ENCODE results near the gene CA10.

CA10 gene

DNA sequence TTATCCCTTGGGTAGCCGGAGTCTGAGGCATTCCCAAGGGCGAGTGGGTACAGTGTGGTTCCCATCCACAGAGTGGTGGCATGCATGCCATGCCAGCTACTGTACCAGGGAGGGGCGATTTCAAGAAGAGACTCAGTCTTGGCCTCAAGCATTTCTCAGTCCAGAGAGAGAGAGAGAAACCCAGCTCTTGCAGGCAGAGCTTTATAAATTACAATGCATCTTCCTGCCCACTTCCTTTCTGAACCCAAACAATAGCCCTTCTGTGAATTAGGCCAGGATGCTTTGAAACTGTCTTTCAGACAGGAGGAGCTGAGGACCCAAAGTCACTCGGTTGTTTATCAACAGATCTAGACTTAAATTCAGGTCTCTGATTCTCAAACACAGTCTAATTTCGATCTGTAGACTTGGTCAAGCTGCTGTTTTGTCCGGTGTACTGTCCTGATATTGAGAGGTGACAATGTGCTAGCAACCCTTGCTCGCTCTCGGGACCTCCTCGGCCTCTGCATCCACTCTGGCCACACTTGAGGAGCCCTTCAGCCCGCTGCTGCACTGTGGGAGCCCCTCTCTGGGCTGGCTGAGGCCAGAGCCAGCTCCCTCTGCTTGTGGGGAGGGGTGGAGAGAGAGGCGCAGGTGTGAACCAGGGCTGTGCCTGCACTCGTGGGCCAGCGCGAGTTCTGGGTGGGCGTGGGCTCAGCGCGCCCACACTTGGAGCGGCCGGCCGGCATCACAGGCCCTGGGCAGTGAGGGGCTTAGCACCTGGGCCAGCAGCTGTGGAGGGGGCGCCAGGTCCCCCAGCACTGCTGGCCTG, 490.2 kb downstream of the CA10 start:
- no peak for DNase-seq

GRCh38 chr17:51667706-51668083, 490.8 kb downstream of the CA10 start:
- DNase-seq = no peak

- DNase-seq = no peak
Measured at GRCh38 chr17:51666971-51667705, 491.4 kb downstream of the CA10 start.

DNA sequence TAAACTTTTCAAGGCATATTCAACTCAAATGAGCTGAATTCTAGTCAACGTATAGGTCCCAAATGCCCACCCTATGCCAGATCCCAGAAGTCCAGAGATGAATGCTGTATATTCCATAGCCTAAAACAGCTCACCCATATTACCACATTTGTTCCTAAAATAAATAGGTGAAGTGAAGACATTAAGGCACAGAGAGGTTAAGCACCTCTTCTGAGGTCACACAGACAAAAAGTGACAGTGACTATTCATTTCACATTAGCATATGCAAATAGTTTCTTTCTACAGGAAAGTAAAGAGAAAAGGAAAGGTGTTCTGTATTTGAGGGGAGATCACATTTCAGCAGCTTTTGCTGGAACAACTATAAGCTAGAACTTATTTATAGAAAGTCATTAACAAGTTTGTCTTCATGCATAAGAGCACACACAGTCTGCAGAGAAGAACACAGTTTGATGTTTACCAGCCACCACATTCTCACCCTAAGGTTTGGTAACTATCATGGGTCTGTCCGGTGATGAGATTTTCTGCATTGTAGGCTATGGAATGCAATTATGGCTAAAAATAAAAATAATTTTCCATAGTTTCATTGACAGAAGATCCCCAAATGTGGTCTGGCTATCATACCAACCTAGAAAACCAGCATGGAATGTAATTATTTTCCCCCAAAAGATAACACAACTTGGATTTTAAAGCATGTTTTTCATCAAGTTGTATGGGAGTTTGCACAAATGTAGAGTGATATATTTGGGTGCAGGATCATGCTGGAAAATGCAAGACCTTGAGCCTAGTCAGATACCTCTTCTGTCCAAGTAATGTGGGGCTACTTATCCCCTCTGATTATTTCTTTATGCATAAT, 496.1 kb downstream of the CA10 start:
- no peak for DNase-seq

DNA sequence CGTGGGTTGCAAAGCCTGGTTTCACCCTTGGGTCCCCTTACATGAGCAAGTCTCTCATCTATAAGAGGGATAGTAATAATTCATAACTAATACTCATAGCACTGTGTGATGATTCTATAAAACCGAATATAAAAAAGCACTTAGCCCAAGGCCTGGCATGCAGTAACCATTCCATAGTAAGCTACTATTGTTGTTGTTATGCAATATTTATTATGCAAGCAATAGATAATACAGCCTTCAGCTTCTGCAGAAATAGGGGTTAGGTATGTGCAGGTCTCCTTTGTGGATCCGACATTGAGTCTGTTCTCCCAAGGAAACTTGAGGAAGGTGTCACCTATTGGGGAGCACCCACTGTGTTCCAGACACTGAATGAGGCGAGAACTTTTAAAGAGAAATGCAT, 497.1 kb downstream of the CA10 start:
- DNase-seq = no peak

DNA sequence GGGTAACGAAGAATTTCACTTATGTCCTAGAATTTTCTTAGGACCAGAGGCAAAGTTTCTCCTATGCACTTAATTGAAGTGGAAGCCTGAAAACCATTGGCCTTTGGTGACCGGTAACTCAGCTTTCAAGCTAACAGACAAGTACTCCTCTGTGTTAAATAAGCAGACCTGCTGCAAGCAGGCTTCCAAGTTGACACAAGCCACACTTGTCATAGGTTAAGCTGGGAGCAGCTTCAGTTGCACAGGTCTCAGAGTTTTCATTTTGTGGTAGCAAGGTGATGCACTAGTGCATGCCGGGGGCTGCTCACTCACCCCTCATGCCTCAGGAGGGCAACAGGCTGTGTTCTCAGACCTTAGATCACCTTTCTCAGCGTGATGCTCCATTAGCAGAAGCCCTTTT, 498.2 kb downstream of the CA10 start:
- no peak for DNase-seq

DNA sequence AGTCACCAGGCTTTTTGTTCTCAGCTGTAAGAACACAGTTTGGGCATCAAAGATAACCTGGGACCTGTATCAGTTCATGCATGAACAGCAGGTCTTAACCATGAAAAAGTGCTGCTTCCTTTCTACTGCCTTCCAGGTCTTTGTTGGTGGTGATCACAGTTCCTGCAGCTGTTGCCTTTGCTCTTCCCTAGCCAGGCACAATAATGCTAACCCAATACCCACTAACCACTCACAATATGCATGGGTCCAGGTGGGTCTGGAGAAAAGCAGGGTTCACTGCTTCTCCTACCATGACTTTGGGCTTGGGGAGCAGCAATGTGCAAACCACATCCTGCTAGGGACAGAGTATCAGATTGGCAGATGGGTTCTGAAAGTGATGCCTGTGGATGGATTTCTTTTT, 501.3 kb downstream of the CA10 start:
- no peak for DNase-seq

GRCh38 chr17:51653878-51654277, 504.6 kb downstream of the CA10 start:
- DNase-seq = peak; percentile 60

DNA sequence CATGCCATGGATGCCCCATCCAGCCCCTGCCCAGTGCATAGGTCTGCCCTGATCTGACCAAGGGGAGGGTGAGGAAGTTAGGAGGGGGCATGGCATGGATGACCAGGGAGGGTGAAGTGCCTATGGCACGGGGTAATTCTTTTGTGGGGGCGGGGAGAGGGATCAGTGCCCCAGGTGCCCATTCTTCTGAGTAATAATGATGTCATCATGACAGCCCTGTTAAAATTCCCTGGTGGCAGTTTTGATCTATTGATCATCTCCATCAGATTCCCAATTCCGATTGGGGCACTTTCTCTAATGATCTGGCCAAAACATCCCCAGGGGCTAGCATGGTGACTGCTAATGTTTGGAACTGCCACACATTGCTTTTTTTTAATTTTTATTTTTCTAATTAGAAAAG, 506.0 kb downstream of the CA10 start:
- no peak for DNase-seq

DNA sequence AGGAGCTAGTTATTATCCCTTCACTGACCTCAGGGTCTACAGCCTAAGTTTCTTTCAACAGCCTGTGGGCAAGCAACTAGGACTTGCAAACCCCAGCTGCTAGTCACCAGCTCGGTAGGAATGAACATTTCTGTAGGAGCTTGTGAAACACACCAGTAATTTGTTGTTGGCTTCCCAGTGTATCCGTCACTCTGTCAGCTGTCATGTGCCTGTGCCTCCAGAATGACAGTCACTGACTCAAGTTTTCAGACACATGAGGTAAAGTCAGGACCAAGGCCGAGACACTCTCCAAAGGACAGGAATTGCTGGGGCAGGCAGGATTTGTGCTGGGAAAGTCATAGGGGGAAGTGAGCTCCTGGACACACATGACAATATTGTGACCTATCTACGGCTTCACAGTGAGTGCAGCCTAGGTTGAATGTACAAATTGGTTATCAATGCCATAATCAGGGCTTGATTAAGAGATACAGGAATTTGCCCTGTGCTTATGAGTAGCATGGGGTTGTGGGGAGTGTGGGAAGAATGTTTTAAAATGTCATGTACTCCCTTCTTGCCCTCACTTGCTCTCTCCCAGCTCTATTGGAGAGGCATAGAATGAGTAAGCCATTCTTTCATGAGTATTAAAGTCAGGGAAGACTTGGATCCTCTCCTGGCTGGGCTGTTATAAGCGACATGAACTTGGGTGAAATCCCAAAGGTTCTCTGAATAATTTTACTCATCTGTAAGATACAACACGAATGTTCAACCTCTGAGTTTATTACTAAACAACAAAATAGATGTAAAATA, 506.8 kb downstream of the CA10 start:
- no peak for DNase-seq

GRCh38 chr17:51650772-51651171, 507.7 kb downstream of the CA10 start:
- DNase-seq = no peak

DNA sequence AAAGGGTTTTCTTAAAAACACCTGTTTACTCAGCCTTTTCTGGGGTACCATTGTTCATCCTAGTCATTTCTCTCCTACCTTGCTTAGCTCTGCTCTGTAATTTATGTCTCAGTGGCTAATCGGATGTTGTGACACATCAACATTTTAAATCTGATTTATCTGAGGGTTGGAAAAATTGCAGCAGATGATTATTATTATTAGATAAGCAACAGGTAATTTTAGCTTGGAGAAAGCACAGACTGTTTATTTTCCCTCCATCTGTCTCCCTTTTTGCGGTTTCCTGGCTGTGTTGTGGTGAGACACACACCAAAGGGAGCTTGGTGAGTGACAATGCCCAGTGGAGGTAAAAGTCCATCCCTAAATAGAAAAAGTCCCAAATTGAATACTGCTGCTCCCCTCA, 508.3 kb downstream of the CA10 start:
- no peak for DNase-seq

GRCh38 chr17:51647826-51648225, 510.7 kb downstream of the CA10 start:
- no peak for DNase-seq

GRCh38 chr17:51647067-51647466, 511.4 kb downstream of the CA10 start:
- DNase-seq = no peak

DNA sequence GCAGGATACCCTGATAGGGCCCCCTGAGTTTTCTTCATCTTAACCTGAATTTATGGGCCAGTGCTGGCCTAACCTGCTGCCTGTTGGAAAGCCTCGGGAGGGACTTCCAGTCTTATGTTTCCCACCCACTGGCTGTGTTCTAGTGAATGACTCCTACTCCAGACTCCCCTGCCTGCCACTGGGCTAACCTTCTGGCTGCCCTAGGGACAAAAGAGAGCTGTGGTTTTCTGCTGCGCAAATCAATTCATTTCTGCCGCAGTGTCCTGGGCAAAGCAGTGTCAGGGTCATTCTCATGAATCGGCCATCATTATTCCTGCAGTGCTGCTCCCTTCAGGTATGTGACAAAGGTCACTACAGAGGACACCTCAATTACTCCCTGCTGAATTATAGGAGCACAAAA, 512.0 kb downstream of the CA10 start:
- no peak for DNase-seq

GRCh38 chr17:51645056-51645455, 513.5 kb downstream of the CA10 start:
- DNase-seq = no peak

- DNase-seq = no peak
Measured at GRCh38 chr17:51643702-51644490, 514.6 kb downstream of the CA10 start.

DNA sequence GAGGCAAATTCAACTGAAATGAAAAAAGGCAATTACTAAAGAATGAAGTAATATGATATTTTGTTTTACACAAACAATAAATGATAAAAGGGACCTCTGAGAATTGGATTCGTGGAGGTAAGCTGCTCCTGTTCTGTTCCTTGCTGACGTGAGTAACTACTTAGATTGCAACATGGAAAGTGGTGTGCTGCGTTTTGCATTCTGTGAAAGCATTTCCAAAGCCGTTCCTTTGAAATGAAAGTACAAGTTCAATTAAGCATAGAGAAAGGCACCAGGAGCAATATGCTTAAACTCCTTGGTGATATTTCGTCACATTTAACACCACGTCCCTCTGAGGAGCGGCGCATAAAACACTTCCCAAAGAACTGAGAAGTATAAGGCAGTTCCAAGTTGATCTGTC, 516.5 kb downstream of the CA10 start:
- no peak for DNase-seq

DNA sequence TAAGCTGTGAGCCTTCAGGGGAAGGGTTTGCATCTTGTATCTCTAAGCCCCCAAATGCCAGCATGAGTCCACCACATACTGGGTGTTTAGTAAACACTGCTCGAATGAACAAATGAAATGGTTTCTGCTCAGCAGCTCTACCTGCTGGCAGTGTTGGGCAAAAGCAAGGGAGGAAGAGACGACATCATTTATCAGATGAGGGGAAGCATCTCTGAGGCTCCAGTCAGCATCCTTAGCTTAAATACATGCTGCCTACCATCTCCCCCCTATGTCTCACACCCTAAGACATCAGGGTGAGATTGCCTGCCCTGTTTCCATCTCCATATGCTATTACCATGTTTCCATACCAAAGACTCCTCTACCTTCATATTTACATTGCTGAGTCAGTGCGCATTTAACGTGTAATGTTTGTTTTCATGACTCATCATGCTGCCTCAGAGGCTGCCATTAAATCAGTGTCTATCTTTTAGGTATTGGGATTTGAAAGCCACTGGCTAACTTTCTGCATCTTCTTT, 518.3 kb downstream of the CA10 start:
- DNase-seq = no peak

DNA sequence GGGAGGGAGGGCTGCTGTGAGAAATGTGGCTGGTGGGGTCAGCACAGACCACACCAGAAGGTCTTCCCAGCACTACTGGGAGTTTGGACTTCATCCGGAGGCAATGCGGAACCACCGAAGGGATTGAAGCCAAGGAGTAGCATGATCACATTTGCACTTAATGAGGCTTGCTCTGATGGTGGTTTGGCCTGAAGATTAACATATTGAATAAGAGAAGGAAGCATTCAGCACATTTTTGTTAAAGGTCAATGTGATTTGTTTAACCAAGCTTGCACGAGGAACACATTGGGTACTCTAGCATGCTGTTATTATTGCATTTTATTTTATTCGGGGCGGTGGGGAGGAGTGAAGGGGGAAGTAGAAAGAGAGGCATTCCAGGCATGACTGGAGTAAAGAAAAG, 519.5 kb downstream of the CA10 start:
- no peak for DNase-seq

GRCh38 chr17:51636291-51636690, 522.2 kb downstream of the CA10 start:
- DNase-seq = no peak

Data from left hindlimb (tissue), 1 donor.